ENCODE measurements around the gene KCTD11.

KCTD11 gene

DNA sequence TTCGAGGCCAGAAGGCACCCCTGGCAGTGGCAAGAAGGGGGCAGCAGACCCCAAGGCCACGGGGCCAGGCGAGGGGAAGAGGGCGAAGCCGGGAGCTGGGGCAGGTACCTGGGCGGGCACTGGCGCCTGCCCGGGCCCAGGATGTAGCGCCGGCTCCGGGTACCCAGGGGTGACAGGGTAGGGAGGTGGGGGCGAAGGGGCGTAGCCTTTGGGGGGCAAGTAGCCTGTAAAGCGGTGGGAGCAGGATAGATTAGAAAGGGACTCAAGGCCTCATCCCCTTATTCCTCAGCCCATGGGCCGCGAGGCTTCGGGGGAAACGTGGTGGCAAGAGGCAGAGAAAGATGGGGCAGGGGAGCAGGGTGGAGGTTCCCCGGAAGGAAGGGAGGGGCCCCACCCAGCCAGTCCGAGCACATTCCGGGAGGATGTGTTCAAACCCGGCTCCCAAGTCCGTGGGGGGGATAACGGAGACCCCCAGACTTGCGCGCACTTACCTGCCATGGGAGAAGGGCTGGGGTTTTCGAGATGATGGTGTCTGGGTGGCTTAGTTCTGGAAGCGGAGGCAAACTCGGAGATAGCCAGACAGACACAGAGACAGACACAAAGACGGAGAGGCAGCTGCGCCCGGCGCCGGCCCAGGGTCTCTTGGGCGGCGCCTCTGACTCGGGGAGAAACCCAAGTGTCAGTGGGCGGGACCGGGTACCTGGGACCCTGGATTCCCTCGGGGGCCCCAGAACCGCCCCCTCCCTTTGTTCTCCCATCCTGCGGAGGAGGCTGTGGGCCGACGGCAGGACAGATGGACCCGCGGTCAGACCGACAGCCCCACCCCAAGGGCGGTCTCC is 41.9 kb downstream of the KCTD11 start:
- H3K27me3 ChIP-seq = no peaks in the 10 kb centered on the region
- no peak for TF ChIP-seq Cebpa-rat (IDR thresholded peaks at IDR 0.05)
- H3K9ac ChIP-seq = peak overlapping the region; percentile 79 to 90 (median 86)
- peaks cover 28 to 56% (median 41%) of the 10 kb centered on the region in 10 experiments for H3K4me1 ChIP-seq
- H3K4me2 ChIP-seq = peak overlapping the region; percentile 84 to 98 (median 96)
- H3K4me3 ChIP-seq = peak overlapping the region; percentile 69 to 92 (median 86)
- peaks cover 23 to 40% (median 38%) of the 10 kb centered on the region in 11 experiments for H3K36me3 ChIP-seq
- peak overlapping the region; percentile 66 to 89 (median 87) for H3K27ac ChIP-seq
- peaks cover 0 to 40% (median 9%) of the 10 kb centered on the region in 11 experiments; a peak in 9 of 22 replicates for H4K20me1 ChIP-seq
- H3K9me3 ChIP-seq (replicated peaks in 1 of 11) = no peaks in the 10 kb centered on the region

DNA sequence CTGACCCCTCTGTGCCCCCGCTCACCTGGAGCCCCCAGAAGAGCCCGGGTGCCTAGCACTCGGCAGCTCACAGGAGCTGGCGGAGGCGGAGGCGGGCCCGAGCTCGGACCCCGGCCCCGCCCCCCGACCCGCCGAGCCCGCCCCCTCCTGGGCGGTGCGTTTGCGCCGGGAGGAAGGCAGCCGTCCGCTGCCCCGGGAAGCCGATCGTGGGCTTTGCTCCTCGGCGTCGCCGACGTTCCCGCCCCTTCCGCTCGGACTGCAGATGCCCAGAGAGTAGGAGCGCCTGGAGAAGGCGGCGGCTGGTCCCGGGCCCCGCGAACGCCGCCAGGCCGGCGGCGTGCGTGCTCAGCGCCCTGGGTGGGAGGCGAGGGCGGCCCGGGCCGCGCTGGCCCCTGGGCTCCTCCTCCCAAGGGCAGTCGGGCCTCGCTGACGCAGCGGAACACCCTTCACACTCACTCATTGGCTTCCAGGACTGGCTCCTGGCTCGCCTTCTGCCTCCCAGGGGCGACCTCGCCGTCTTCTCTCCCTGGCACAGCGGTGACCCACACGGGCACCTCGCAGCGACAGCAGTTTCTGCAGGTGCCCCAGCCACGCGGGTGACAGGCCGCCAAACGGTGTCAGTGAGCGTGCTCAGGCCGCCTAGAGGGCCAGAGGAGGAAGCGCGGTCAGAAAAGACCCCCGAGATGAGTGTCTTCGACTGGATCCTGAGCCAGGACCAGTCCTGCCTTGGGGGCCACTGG is 42.7 kb downstream of the KCTD11 start, which contains the start of gene PLSCR3:
PLSCR3 (minus strand) TSS at position 74 of the 740 bp plus-strand sequence. CDS start 415 bp downstream, outside the sequence.
- Histone ChIP-seq H3K4me3 (peak within 1 kb of the TSS; percentile 69 to 92 (median 86)), H3K9ac (peak within 1 kb of the TSS; percentile 79 to 90 (median 86)), H3K4me2 (peak within 1 kb of the TSS; percentile 84 to 99 (median 96)), H3K27ac (peak within 1 kb of the TSS; percentile 69 to 89 (median 87)), H4K20me1 (peaks cover 0 to 32% (median 8%) of the 10 kb centered on the region in 11 experiments; a peak in 8 of 22 replicates), H3K36me3 (peaks cover 15 to 32% (median 30%) of the 10 kb centered on the region in 11 experiments), H3K4me1 (peaks cover 28 to 56% (median 40%) of the 10 kb centered on the region in 10 experiments), H3K27me3 (no peaks in the 10 kb centered on the region), H3K9me3 (replicated peaks in 1 of 11) (no peaks in the 10 kb centered on the region)
- no peak for TF ChIP-seq Cebpa-rat (IDR thresholded peaks at IDR 0.05)

DNA sequence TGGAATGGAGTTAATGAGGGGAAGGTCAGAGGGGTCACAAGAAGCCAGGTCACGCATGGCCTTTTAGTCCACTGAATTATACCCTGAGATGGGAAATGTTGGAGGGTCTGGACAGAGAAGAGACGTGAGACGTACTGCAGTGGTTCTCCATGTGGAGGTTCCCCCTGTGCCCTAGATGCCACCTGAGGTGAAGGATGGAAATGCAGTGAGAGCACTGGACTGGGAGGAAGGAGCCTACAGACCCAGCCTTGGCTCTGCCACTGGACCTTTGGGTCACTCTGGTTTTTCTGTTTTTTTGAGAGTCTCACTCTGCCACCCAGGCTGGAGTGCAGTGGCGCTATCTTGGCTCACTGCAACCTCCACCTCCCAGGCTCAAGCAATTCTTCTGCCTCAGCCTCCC is 44.2 kb downstream of the KCTD11 start:
- peaks cover under 1 to 17% (median 15%) of the 10 kb centered on the region in 11 experiments; a peak in 18 of 22 replicates for H3K36me3 ChIP-seq
- peaks cover 0 to 16% (median 0%) of the 10 kb centered on the region in 11 experiments; a peak in 5 of 22 replicates for H4K20me1 ChIP-seq
- H3K4me2 ChIP-seq = 0 out of 22 replicates have a peak overlapping the region, but pooled peaks of 1 of the 11 experiments have one; percentile 96
- H3K4me3 ChIP-seq = no peak overlapping the region
- no peak overlapping the region for H3K27ac ChIP-seq
- no peak for TF ChIP-seq Cebpa-rat (IDR thresholded peaks at IDR 0.05)
- no peaks in the 10 kb centered on the region for H3K9me3 ChIP-seq (replicated peaks in 1 of 11)
- H3K4me1 ChIP-seq = peaks cover 25 to 41% (median 31%) of the 10 kb centered on the region in 10 experiments
- no peaks in the 10 kb centered on the region for H3K27me3 ChIP-seq
- H3K9ac ChIP-seq = no peak overlapping the region

DNA sequence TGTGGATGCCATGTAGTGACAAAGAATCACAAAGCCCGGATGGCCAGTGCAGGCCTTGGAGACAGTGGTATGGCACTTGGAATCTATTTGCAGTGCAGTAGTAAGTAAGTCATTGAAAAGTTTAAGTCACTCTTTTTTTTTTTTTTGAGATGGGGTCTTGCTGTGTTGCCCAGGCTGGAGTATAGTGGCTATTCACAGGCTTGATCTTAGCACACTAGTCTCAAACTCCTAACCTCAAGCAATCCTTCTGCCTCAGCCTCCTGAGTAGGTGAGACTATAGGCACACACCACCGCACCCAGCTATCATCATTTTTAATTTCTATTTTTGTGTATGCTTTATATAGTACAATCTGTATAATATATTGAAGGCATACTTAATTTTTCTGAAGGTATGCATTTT is 46.6 kb downstream of the KCTD11 start:
- Histone ChIP-seq H3K27ac (no peak overlapping the region), H3K4me2 (no peak overlapping the region), H3K36me3 (no peaks in the 10 kb centered on the region; a peak in 2 of 22 replicates), H3K27me3 (no peaks in the 10 kb centered on the region), H3K9me3 (replicated peaks in 1 of 11) (no peaks in the 10 kb centered on the region), H3K4me1 (peaks cover 17 to 35% (median 25%) of the 10 kb centered on the region in 10 experiments), H3K9ac (no peak overlapping the region), H3K4me3 (no peak overlapping the region), H4K20me1 (peaks cover 0 to 7% (median 0%) of the 10 kb centered on the region in 11 experiments; a peak in 2 of 22 replicates)
- no peak for TF ChIP-seq Cebpa-rat (IDR thresholded peaks at IDR 0.05)

DNA sequence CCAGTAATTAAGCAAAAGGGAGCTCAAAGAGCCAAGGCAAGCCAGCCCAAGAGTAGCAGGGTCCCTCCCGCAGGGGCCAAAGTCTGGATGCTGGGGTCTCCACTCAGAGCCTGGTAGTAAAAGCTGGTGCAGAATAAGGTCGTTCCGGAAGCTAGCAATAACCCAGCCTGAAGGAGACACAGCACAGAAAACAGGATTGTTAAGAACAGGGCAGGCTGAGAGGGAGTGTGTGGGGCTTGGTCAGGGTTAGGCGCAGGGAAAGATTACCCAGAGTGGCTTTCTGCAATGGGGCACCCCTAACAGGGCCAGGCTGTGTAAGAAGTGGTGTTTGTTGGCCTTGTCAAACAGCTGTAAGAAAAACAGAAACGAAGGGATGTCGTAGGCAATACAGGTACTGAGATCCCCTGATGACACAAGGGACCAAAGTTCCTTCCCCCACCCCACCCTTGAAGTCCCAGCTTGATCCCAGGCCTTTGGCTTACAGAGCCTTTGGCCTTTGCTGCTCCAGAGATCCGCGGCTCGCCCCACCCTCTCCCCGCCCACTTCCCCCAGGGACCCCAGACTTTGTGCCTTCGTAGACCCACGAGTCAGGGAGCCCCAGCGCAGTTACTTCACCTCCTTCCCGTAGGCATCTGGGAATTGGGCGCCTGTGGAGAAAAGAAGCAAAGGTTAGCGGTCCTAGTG is 51.2 kb downstream of the KCTD11 start:
- TF ChIP-seq Cebpa-rat (IDR thresholded peaks at IDR 0.05) = no peak
- H3K27ac ChIP-seq = peak overlapping the region; percentile 26 to 83 (median 76); a peak in 21 of 22 replicates

DNA sequence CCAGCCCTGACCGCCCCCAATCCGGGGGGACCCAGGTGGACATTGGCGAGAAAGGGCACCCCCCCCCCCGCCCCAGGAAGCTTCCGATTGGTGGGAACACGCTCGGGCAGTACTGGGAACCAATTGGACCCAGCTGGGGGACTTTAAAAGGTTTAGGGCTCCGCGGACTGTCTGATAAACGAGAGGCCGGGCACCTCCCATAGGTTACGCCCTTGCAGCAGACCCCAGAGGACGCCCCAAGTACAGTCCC is 51.7 kb downstream of the KCTD11 start:
- Histone ChIP-seq H3K27me3 (no peaks in the 10 kb centered on the region), H3K27ac (peak overlapping the region; percentile 26 to 83 (median 76); a peak in 21 of 22 replicates), H4K20me1 (peaks cover 0 to 12% (median 0%) of the 10 kb centered on the region in 11 experiments; a peak in 2 of 22 replicates), H3K4me2 (peak overlapping the region; percentile 80 to 96 (median 92)), H3K4me1 (peaks cover 21 to 44% (median 31%) of the 10 kb centered on the region in 10 experiments), H3K9me3 (replicated peaks in 1 of 11) (no peaks in the 10 kb centered on the region), H3K9ac (peak overlapping the region; percentile 76 to 87 (median 83)), H3K4me3 (peak overlapping the region; percentile 63 to 82 (median 78)), H3K36me3 (peaks cover 0 to 4% (median 3%) of the 10 kb centered on the region in 11 experiments; a peak in 10 of 22 replicates)
- TF ChIP-seq Cebpa-rat (IDR thresholded peaks at IDR 0.05) = no peak

More for the DNA sequence above, 51.2 kb downstream of the KCTD11 start:
- Histone ChIP-seq H3K4me2 (peak overlapping the region; percentile 80 to 96 (median 92)), H3K27me3 (no peaks in the 10 kb centered on the region), H3K4me1 (peaks cover 21 to 44% (median 31%) of the 10 kb centered on the region in 10 experiments), H3K36me3 (no peaks in the 10 kb centered on the region; a peak in 2 of 22 replicates), H3K9me3 (replicated peaks in 1 of 11) (no peaks in the 10 kb centered on the region), H4K20me1 (peaks cover 0 to 12% (median 0%) of the 10 kb centered on the region in 11 experiments; a peak in 2 of 22 replicates), H3K9ac (peak overlapping the region; percentile 76 to 87 (median 83)), H3K4me3 (peak overlapping the region; percentile 63 to 82 (median 78))

DNA sequence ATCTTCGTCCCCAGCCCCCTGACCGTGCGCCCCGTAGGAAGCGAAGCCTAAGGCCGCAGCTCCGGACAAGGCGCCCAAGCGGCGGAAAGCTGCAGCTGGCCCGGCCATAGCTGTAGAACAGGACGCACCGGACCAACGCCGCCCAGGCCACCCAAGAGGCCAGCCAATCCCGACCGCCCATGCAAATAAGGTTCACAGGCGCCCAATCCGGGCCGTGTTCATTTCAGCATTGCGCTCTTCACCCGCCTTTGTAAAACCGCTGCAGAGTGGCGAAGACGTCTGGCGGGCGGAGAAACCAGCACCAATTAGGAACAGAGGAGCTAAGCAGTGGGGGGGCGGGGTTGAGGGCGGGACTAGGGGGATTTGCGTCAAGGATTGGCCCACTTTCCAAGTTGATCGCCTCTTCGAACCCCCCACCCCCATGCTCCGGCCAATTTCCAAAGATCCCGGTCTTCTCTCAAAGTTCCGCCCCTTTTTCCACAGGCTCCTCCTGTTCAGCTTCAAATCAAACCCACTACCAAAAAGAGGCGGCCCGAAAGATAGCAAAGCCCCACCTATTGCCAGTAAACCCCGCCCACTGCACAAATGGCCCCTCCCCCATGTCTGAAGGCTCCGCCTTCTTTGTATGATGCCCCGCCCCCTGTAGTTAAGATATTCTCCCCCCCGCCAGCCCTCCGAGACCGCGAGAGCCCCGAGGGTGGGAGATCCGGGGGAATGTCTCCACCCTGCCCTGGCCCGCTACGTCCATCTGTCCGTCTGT is 52.2 kb downstream of the KCTD11 start, which contains the start of gene TMEM256:
TMEM256 (minus strand) TSS at position 121 of the 760 bp plus-strand sequence; CDS start at position 108, 13 bp downstream.
- H3K27me3 ChIP-seq = no peaks in the 10 kb centered on the region
- peaks cover 0 to 12% (median 0%) of the 10 kb centered on the region in 11 experiments; a peak in 2 of 22 replicates for H4K20me1 ChIP-seq
- H3K4me3 ChIP-seq = peak within 1 kb of the TSS; percentile 63 to 82 (median 78)
- H3K9ac ChIP-seq = peak within 1 kb of the TSS; percentile 76 to 87 (median 83)
- peak within 1 kb of the TSS; percentile 63 to 83 (median 77); a peak in 21 of 22 replicates for H3K27ac ChIP-seq
- no peak for TF ChIP-seq Cebpa-rat (IDR thresholded peaks at IDR 0.05)
- H3K4me2 ChIP-seq = peak within 1 kb of the TSS; percentile 92 to 97 (median 95)
- no peaks in the 10 kb centered on the region for H3K9me3 ChIP-seq (replicated peaks in 1 of 11)
- peaks cover 21 to 44% (median 31%) of the 10 kb centered on the region in 10 experiments for H3K4me1 ChIP-seq
- peaks cover 0 to 10% (median 8%) of the 10 kb centered on the region in 11 experiments; a peak in 11 of 22 replicates for H3K36me3 ChIP-seq

Data from BLaER1 treated with 17β-estradiol and CSF1 and Interleukin-3, amounts not matched to agents 10 nM and 100 nM (cell line).